Lower lobe of right lung (tissue), 2 donors: ENCODE results near the gene KIRREL1. TPM values are rescaled to one million over a fixed set of nuclear protein-coding genes. Genes with fewer than 3 reads are reported as not detected.

Experiments
- ATAC-seq, 2 donors: fragments of 200-7000 bp; cut with Tn5 transposase; one replicate each; pipeline ENCODE4 v1.9.1; 2020 to 2022; ENCODE audit warnings: mild to moderate bottlenecking in 2 of 2, moderate library complexity in 2 of 2
- DNase-seq: peaks from one replicate; pipeline ENCODE4 v3.0.0-alpha.2; 2020
- H3K27ac ChIP-seq: fragments of 200-600 bp; one replicate; pipeline ENCODE4 v1.8.0; 2022
- H3K27me3 ChIP-seq: fragments of 200-600 bp; one replicate; pipeline ENCODE4 v1.8.0; 2022; ENCODE audit warnings: low read depth
- H3K36me3 ChIP-seq: fragments of 200-600 bp; one replicate; pipeline ENCODE4 v1.8.0; 2022; ENCODE audit warnings: mild to moderate bottlenecking
- H3K4me1 ChIP-seq: fragments of 200-600 bp; one replicate; pipeline ENCODE4 v1.8.0; 2022
- H3K4me3 ChIP-seq: fragments of 200-600 bp; one replicate; pipeline ENCODE4 v1.8.0; 2022; ENCODE audit warnings: mild to moderate bottlenecking
- H3K9me3 ChIP-seq: fragments of 200-600 bp; one replicate; pipeline ENCODE4 v1.8.0; 2022
- intact Hi-C: fragments of 100-400 bp; cut with DNase I; formaldehyde crosslinking; loops from one replicate; pipeline ENCODE4 v1.11.0; 2022
- total RNA-seq: library from RNA; stranded (reverse); fragmentation: NEBNext Ultra II Directional; extraction: Animal tissue kit (Norgen Biotek cat#: 25700); gene quantifications from one replicate; pipeline ENCODE4 v1.2.1, GENCODE V29; 2021
- TF ChIP-seq, protein P1 (sequence below): fragments of 200-600 bp; IDR thresholded peaks from one replicate; pipeline ENCODE4 v1.8.0; 2022; ENCODE audit warnings: antibody characterized with exemption, mild to moderate bottlenecking
- donor health status: DM: no; HTN: yes; CAD: no; lungs with severe emphysema.

The KIRREL1 gene
- total RNA-seq, 1 donor from 2014 or later = 26.9 TPM

DNA sequence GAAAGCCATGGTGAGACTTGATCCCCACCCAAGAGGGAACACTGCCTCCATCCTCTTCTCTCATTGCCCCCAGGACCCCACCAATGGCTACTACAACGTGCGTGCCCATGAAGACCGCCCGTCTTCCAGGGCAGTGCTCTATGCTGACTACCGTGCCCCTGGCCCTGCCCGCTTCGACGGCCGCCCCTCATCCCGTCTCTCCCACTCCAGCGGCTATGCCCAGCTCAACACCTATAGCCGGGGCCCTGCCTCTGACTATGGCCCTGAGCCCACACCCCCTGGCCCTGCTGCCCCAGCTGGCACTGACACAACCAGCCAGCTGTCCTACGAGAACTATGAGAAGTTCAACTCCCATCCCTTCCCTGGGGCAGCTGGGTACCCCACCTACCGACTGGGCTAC lies 101.1 kb downstream of the KIRREL1 start:
- Histone ChIP-seq H3K4me3 (no peak overlapping the region), H3K27ac (no peak overlapping the region), H3K9me3 (no peaks in the 10 kb centered on the region), H3K4me1 (no peaks in the 10 kb centered on the region), H3K36me3 (peaks cover 51% of the 10 kb centered on the region), H3K27me3 (no peaks in the 10 kb centered on the region)
- TF ChIP-seq, protein P1, sequence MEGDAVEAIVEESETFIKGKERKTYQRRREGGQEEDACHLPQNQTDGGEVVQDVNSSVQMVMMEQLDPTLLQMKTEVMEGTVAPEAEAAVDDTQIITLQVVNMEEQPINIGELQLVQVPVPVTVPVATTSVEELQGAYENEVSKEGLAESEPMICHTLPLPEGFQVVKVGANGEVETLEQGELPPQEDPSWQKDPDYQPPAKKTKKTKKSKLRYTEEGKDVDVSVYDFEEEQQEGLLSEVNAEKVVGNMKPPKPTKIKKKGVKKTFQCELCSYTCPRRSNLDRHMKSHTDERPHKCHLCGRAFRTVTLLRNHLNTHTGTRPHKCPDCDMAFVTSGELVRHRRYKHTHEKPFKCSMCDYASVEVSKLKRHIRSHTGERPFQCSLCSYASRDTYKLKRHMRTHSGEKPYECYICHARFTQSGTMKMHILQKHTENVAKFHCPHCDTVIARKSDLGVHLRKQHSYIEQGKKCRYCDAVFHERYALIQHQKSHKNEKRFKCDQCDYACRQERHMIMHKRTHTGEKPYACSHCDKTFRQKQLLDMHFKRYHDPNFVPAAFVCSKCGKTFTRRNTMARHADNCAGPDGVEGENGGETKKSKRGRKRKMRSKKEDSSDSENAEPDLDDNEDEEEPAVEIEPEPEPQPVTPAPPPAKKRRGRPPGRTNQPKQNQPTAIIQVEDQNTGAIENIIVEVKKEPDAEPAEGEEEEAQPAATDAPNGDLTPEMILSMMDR = no peak
- DNase-seq (no peak), ATAC-seq (no peak)
- intact Hi-C loops = loop anchor here (10.0 kb wide), 1 partner anchor 100 kb away; the partner anchor contains the start of gene KIRREL1

GRCh38 chr1:158095737-158096335 lies 102.4 kb downstream of the KIRREL1 start:
- H3K27me3 ChIP-seq = no peaks in the 10 kb centered on the region
- no peak overlapping the region for H3K4me3 ChIP-seq
- DNase-seq (no peak), ATAC-seq (peak; percentile 60 to 67)
- H3K36me3 ChIP-seq = peaks cover 42% of the 10 kb centered on the region
- no peak overlapping the region for H3K27ac ChIP-seq
- TF ChIP-seq, protein P1 = peak; percentile 69
- H3K4me1 ChIP-seq = no peaks in the 10 kb centered on the region
- intact Hi-C loops = loop anchor here (10.0 kb wide), 1 partner anchor 101 kb away; the partner anchor contains the start of gene KIRREL1
- no peaks in the 10 kb centered on the region for H3K9me3 ChIP-seq

DNA sequence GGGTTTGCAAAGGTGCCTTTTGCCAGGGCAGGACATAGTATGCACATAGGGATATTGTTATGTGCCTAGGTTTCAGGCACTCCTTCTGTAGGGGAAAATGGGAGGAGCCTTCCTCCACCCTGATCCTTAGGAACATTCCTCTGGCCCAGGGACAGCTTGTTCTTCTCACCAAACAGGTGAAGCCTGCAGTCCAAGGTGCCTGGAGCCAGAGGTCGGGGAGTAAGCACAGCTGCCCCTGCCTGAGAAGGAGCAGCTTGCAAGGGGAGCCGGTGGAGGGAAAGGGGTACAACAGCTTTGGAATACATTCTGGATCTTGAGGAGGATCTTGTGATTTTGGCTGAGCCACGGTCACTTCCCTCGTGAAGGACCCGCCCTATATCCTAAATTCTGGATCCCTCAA lies 104.8 kb downstream of the KIRREL1 start:
- intact Hi-C loops = loop anchor here (10.0 kb wide), 1 partner anchor 103 kb away; the partner anchor contains the start of gene KIRREL1
- ATAC-seq (peak; percentile 9 to 25), DNase-seq (no peak)
- Histone ChIP-seq H3K27ac (no peak overlapping the region), H3K27me3 (no peaks in the 10 kb centered on the region), H3K36me3 (peaks cover 21% of the 10 kb centered on the region), H3K9me3 (no peaks in the 10 kb centered on the region), H3K4me1 (no peaks in the 10 kb centered on the region), H3K4me3 (no peak overlapping the region)
- TF ChIP-seq, protein P1 = no peak

DNA sequence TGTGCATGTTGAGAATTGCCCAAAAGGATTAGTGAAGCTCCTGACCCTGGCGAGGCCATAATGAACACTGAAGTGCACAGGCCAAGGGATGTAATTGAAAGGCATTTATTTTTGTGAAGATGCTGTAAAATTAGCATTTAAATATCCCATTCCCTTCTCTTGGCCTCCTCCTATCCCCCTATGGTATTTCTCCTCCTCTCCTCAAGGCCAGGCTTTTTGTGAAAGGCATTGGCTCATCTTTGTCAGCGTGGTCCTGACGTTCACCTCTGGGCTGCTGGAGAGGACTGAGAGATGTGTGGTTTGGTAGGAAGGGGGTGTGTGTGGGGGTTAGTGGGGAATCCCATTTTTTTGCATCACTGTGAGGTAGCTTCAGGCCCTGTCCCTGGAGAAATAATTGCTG lies 105.7 kb downstream of the KIRREL1 start:
- intact Hi-C loops = loop anchor here (10.0 kb wide), 1 partner anchor 104 kb away; the partner anchor contains the start of gene KIRREL1
- H3K36me3 ChIP-seq = peaks cover 12% of the 10 kb centered on the region
- H3K27ac ChIP-seq = no peak overlapping the region
- no peak for DNase-seq
- no peak for ATAC-seq
- TF ChIP-seq, protein P1 = no peak
- H3K4me1 ChIP-seq = no peaks in the 10 kb centered on the region
- H3K27me3 ChIP-seq = no peaks in the 10 kb centered on the region
- no peak overlapping the region for H3K4me3 ChIP-seq
- no peaks in the 10 kb centered on the region for H3K9me3 ChIP-seq

DNA sequence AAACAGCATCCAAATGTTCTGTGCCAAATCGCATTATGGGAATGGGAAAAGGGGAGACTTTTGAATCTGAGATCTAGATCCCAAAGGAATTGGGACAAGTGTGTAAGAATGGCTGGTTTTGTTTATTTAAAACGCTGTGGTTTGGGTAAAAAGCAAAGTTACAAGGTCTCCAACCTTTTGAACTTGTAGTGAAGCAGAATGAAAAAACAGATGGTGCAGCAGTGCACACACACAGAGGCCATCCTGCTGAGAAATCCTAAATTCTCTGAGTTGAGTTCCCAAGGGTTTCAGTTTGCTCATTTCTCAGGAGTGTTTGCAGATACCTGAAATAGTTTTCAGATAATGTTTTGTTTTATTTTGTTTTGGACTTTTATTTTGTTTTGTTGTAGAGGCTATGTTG lies 107.1 kb downstream of the KIRREL1 start:
- H3K36me3 ChIP-seq = peaks cover 3% of the 10 kb centered on the region
- no peak overlapping the region for H3K27ac ChIP-seq
- no peak for DNase-seq
- no peaks in the 10 kb centered on the region for H3K9me3 ChIP-seq
- TF ChIP-seq, protein P1 = no peak
- no peaks in the 10 kb centered on the region for H3K27me3 ChIP-seq
- H3K4me1 ChIP-seq = no peaks in the 10 kb centered on the region
- intact Hi-C loops = no loop called here
- no peak overlapping the region for H3K4me3 ChIP-seq
- ATAC-seq = no peak
